GM21786 (cell line): ENCODE measurements around the gene ABHD16B.
"Not testable (repeated sequence)": the region's sequence is repeated elsewhere in the genome, so short reads cannot be mapped to it uniquely, and the experiment has no call there.

ENCODE experiments used
- ATAC-seq: cut with Tn5 transposase; IDR thresholded peaks from one replicate; pipeline ENCODE4 v1.9.1; 2021; ENCODE audit not compliant: unreplicated experiment

Gene ABHD16B

GRCh38 chr20:63877755-63878470 is 16.6 kb downstream of the ABHD16B start:
- no peak for ATAC-seq

GRCh38 chr20:63878899-63879663 is 17.8 kb downstream of the ABHD16B start:
- no peak for ATAC-seq

GRCh38 chr20:63880901-63881300 is 19.6 kb downstream of the ABHD16B start:
- not testable (repeated sequence) for ATAC-seq

- ATAC-seq = no peak
Observed at GRCh38 chr20:63881451-63882226, 20.3 kb downstream of the ABHD16B start.

GRCh38 chr20:63882257-63883200 is 21.2 kb downstream of the ABHD16B start:
- ATAC-seq = no peak

- ATAC-seq = no peak
Observed at GRCh38 chr20:63883201-63883593, 21.9 kb downstream of the ABHD16B start.

GRCh38 chr20:63884506-63885263 is 23.4 kb downstream of the ABHD16B start:
- ATAC-seq = no peak

- ATAC-seq = no peak
Observed at GRCh38 chr20:63885264-63886053, 24.2 kb downstream of the ABHD16B start.

- ATAC-seq = no peak
Observed at GRCh38 chr20:63886054-63886419, 24.7 kb downstream of the ABHD16B start.

GRCh38 chr20:63886921-63887320 is 25.6 kb downstream of the ABHD16B start:
- no peak for ATAC-seq

- ATAC-seq = no peak
Observed at GRCh38 chr20:63889241-63890200, 28.2 kb downstream of the ABHD16B start.

GRCh38 chr20:63890201-63890576 is 28.9 kb downstream of the ABHD16B start:
- ATAC-seq = no peak

- no peak for ATAC-seq
Observed at GRCh38 chr20:63890616-63891015, 29.3 kb downstream of the ABHD16B start.

GRCh38 chr20:63891061-63892002 is 30.0 kb downstream of the ABHD16B start:
- no peak for ATAC-seq

- ATAC-seq = no peak
Observed at GRCh38 chr20:63892402-63892801, 31.1 kb downstream of the ABHD16B start.

- ATAC-seq = no peak
Observed at GRCh38 chr20:63893999-63894357, 32.7 kb downstream of the ABHD16B start.
